HK-2 (cell line): ENCODE data around the gene CERS2.
"Not testable (repeated sequence)": the region's sequence is repeated elsewhere in the genome, so short reads cannot be mapped to it uniquely, and the experiment has no call there.

ENCODE experiments used
- DNase-seq: peaks from one replicate; pipeline ENCODE4 v3.0.0-alpha.2; 2018; ENCODE audit not compliant: unreplicated experiment

CERS2 gene

GRCh38 chr1:150969626-150970025 lies 5.0 kb downstream of the CERS2 start:
- DNase-seq: no peak

GRCh38 chr1:150968491-150968890 lies 6.1 kb downstream of the CERS2 start:
- DNase-seq: no peak

GRCh38 chr1:150967936-150968335 lies 6.7 kb downstream of the CERS2 start:
- no peak for DNase-seq

- DNase-seq: no peak
Observed at GRCh38 chr1:150966011-150966410, 8.6 kb downstream of the CERS2 start.

GRCh38 chr1:150965605-150966004 lies 9.0 kb downstream of the CERS2 start:
- DNase-seq: no peak

- DNase-seq: no peak
Observed at GRCh38 chr1:150964164-150964489, 10.5 kb downstream of the CERS2 start.

GRCh38 chr1:150963321-150964163 lies 11.1 kb downstream of the CERS2 start:
- no peak for DNase-seq

- DNase-seq: no peak
Observed at GRCh38 chr1:150961756-150962155, 12.9 kb downstream of the CERS2 start.

- DNase-seq: no peak
Observed at GRCh38 chr1:150960646-150961045, 14.0 kb downstream of the CERS2 start.

GRCh38 chr1:150957666-150958065 lies 17.0 kb downstream of the CERS2 start:
- DNase-seq: no peak

GRCh38 chr1:150955280-150955679 lies 19.4 kb downstream of the CERS2 start:
- no peak for DNase-seq

- no peak for DNase-seq
Observed at GRCh38 chr1:150954708-150955107, 19.9 kb downstream of the CERS2 start.

- DNase-seq: no peak
Observed at GRCh38 chr1:150944856-150945255, 29.8 kb downstream of the CERS2 start.

- DNase-seq: no peak
Observed at GRCh38 chr1:150931773-150932172, 42.9 kb downstream of the CERS2 start.

GRCh38 chr1:150928775-150929174 lies 45.9 kb downstream of the CERS2 start:
- DNase-seq: not testable (repeated sequence)

GRCh38 chr1:150928286-150928685 lies 46.3 kb downstream of the CERS2 start:
- DNase-seq: no peak

GRCh38 chr1:150927624-150928023 lies 47.0 kb downstream of the CERS2 start:
- no peak for DNase-seq

- DNase-seq: peak; percentile 95
Observed at GRCh38 chr1:150926097-150926741, 48.4 kb downstream of the CERS2 start, which contains the start of gene SETDB1. Gene SETDB1, plus strand, starts transcription at chr1:150926363. Its CDS starts 1,352 bp downstream, at chr1:150927715.

GRCh38 chr1:150925080-150925479 lies 49.6 kb downstream of the CERS2 start:
- no peak for DNase-seq

- DNase-seq: peak; percentile 61
Observed at GRCh38 chr1:150922519-150922975, 52.1 kb downstream of the CERS2 start.

GRCh38 chr1:150917387-150917786 lies 57.2 kb downstream of the CERS2 start:
- DNase-seq: no peak
